Caco-2 (cell line): ENCODE results near the gene RBM4B. TPM values are rescaled to one million over a fixed set of nuclear protein-coding genes. Genes with fewer than 3 reads are reported as not detected.
"Not testable (repeated sequence)": the region's sequence is repeated elsewhere in the genome, so short reads cannot be mapped to it uniquely, and the experiment has no call there.

Experiments used
- BruUV-seq: library from RNA; stranded (reverse); fragments of 400-500 nt; replicated peaks from 2 replicates; lab custom pipeline; 2021; lab: Mats Ljungman, UMichigan
- CTCF ChIA-PET: fragments of 300-600 bp; sonication (Branson Sonifier 250); formaldehyde crosslinking; loops from one replicate; lab custom pipeline; 2022; ENCODE audit warnings: antibody characterized with exemption; lab: Charles Lee
- POLR2A ChIA-PET: fragments of 300-600 bp; sonication (Branson Sonifier 250); formaldehyde crosslinking; loops from one replicate; lab custom pipeline; 2022; ENCODE audit warnings: antibody characterized with exemption; lab: Charles Lee
- DNase-seq, 2 experiments: peaks; one replicate each; pipeline versions ENCODE4 v3.0.0 to v3.0.0-alpha.2; 2020 to 2022
- H3K27me3 ChIP-seq: replicated peaks from 2 replicates; pipeline ENCODE4 v1.6.0; 2011; ENCODE audit warnings: low read length; ENCODE audit not compliant: control insufficient read depth, insufficient read depth
- H3K36me3 ChIP-seq: 2 replicates; pipeline ENCODE4 v1.5.1; 2011; ENCODE audit warnings: low read length; ENCODE audit not compliant: control insufficient read depth, insufficient read depth
- H3K4me1 ChIP-seq: fragments of 250-450 bp; sonication (Bioruptor Pico); 2 replicates; pipeline ENCODE4 v1.5.1; 2020; ENCODE audit warnings: mild to moderate bottlenecking
- H3K4me3 ChIP-seq: 2 replicates; pipeline ENCODE4 v1.5.1; 2011; ENCODE audit warnings: low read depth, mild to moderate bottlenecking, control low read depth, low read length
- H3K9me3 ChIP-seq: fragments of 250-450 bp; sonication (Bioruptor Pico); 2 replicates; pipeline ENCODE4 v1.5.1; 2020; ENCODE audit warnings: mild to moderate bottlenecking, moderate library complexity
- H3K27ac Mint-ChIP-seq: one replicate; pipeline ENCODE4 v1.8.0; 2022; ENCODE audit warnings: mixed read lengths; ENCODE audit not compliant: unreplicated experiment
- H3K27me3 Mint-ChIP-seq: one replicate; pipeline ENCODE4 v1.8.0; 2022; ENCODE audit warnings: mixed read lengths; ENCODE audit not compliant: insufficient read depth, unreplicated experiment
- H3K36me3 Mint-ChIP-seq: one replicate; pipeline ENCODE4 v1.8.0; 2022; ENCODE audit warnings: mild to moderate bottlenecking, mixed read lengths; ENCODE audit not compliant: insufficient read depth, unreplicated experiment
- H3K4me1 Mint-ChIP-seq: one replicate; pipeline ENCODE4 v1.8.0; 2022; ENCODE audit warnings: low read depth, mixed read lengths; ENCODE audit not compliant: unreplicated experiment
- H3K4me3 Mint-ChIP-seq: one replicate; pipeline ENCODE4 v1.8.0; 2022; ENCODE audit warnings: mild to moderate bottlenecking, moderate library complexity, mixed read lengths; ENCODE audit not compliant: unreplicated experiment
- H3K9me3 Mint-ChIP-seq: one replicate; pipeline ENCODE4 v1.8.0; 2022; ENCODE audit warnings: mixed read lengths; ENCODE audit not compliant: unreplicated experiment
- intact Hi-C: fragments of 100-400 bp; cut with micrococcal nuclease; formaldehyde crosslinking; loops from one replicate; pipeline ENCODE4 v1.10.0; 2022; ENCODE audit not compliant: unreplicated experiment
- total RNA-seq: library from RNA; stranded (reverse); gene quantifications from 2 replicates; pipeline ENCODE4 v1.2.3, GENCODE V29; 2022
- TF ChIP-seq, protein P1 (sequence below), 2 experiments: fragments of 200-600 bp in 1 of 2; IDR thresholded peaks; 1 replicate in 1 of 2; 2 replicates in 1 of 2; pipeline versions ENCODE4 v1.5.1 to v1.8.0; 2011 to 2022; ENCODE audit warnings: antibody characterized with exemption in 1 of 2, control low read depth in 1 of 2, inconsistent platforms in 1 of 2, low read depth in 1 of 2, low read length in 1 of 2, mild to moderate bottlenecking in 1 of 2, moderate library complexity in 1 of 2; ENCODE audit not compliant: insufficient read depth in 1 of 2, severe bottlenecking in 1 of 2, unreplicated experiment in 1 of 2

The RBM4B gene
- total RNA-seq, 1 experiment from 2014 or later, result 45.8 TPM

- no TSS peak for BruUV-seq
- Mint-ChIP-seq H3K36me3 (peaks cover 100% of the 10 kb centered on the region), H3K9me3 (no peaks in the 10 kb centered on the region), H3K27me3 (no peaks in the 10 kb centered on the region), H3K27ac (no peak overlapping the region), H3K4me1 (peaks cover 50% of the 10 kb centered on the region), H3K4me3 (peak overlapping the region; percentile 95)
- CTCF ChIA-PET, result no interaction called here
- no peak overlapping the region for H3K4me3 ChIP-seq
- POLR2A ChIA-PET, result interaction anchor here (0.6 to 1.1 kb wide), 3 partner anchors 25 to 35 kb away, joined by 3 read pairs; no protein-coding TSS in a partner anchor
- no peaks in the 10 kb centered on the region for H3K9me3 ChIP-seq
- intact Hi-C loops, result no loop called here
- TF ChIP-seq, protein P1, sequence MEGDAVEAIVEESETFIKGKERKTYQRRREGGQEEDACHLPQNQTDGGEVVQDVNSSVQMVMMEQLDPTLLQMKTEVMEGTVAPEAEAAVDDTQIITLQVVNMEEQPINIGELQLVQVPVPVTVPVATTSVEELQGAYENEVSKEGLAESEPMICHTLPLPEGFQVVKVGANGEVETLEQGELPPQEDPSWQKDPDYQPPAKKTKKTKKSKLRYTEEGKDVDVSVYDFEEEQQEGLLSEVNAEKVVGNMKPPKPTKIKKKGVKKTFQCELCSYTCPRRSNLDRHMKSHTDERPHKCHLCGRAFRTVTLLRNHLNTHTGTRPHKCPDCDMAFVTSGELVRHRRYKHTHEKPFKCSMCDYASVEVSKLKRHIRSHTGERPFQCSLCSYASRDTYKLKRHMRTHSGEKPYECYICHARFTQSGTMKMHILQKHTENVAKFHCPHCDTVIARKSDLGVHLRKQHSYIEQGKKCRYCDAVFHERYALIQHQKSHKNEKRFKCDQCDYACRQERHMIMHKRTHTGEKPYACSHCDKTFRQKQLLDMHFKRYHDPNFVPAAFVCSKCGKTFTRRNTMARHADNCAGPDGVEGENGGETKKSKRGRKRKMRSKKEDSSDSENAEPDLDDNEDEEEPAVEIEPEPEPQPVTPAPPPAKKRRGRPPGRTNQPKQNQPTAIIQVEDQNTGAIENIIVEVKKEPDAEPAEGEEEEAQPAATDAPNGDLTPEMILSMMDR (IDR thresholded peaks at IDR 0.05; ENCODE audit: insufficient read depth in 1 of 2, low read depth in 1 of 2, low read length in 1 of 2, severe bottlenecking in 1 of 2, unreplicated experiment in 1 of 2), result no peak
- H3K4me1 ChIP-seq, result peaks cover 31% of the 10 kb centered on the region
- peaks cover 17% of the 10 kb centered on the region for H3K36me3 ChIP-seq
- H3K27me3 ChIP-seq, result no peaks in the 10 kb centered on the region
- DNase-seq, result no peak
Measured at GRCh38 chr11:66641834-66642233, 35.9 kb downstream of the RBM4B start.

GRCh38 chr11:66639814-66640340 lies 37.8 kb downstream of the RBM4B start:
- H3K9me3 ChIP-seq, DNase-seq, H3K27me3 Mint-ChIP-seq, H3K27me3 ChIP-seq, H3K9me3 Mint-ChIP-seq, BruUV-seq: not testable (repeated sequence)
- Histone ChIP-seq H3K4me3 (peak overlapping the region; percentile 70), H3K4me1 (peaks cover 31% of the 10 kb centered on the region), H3K36me3 (peaks cover 13% of the 10 kb centered on the region)
- ChIA-PET POLR2A (interaction anchor here (4.7 kb wide), 1 partner anchor 23 kb away, joined by 160 read pairs; the partner anchor contains the start of gene RBM14), CTCF (interaction anchor here (2.9 kb wide), 1 partner anchor 38 kb away, joined by 32 read pairs; the partner anchor contains the start of gene RBM4B)
- H3K4me3 Mint-ChIP-seq, result peak overlapping the region; percentile 95
- peaks cover 100% of the 10 kb centered on the region for H3K36me3 Mint-ChIP-seq
- intact Hi-C loops, result loop anchor here (2.0 kb wide), 1 partner anchor 47 kb away; the partner anchor contains the start of genes CCDC87 and CCS
- peaks cover 51% of the 10 kb centered on the region for H3K4me1 Mint-ChIP-seq
- H3K27ac Mint-ChIP-seq, result peak overlapping the region; percentile 99

- Mint-ChIP-seq H3K36me3 (peaks cover 100% of the 10 kb centered on the region), H3K9me3 (no peaks in the 10 kb centered on the region), H3K27me3 (no peaks in the 10 kb centered on the region), H3K4me1 (peaks cover 48% of the 10 kb centered on the region), H3K27ac (peak overlapping the region; percentile 99), H3K4me3 (peak overlapping the region; percentile 95)
- H3K36me3 ChIP-seq, result peaks cover 13% of the 10 kb centered on the region
- intact Hi-C loops, result loop anchor here (2.0 kb wide), 1 partner anchor 46 kb away; the partner anchor contains the start of genes CCDC87 and CCS
- H3K4me1 ChIP-seq, result peaks cover 31% of the 10 kb centered on the region
- H3K9me3 ChIP-seq, result no peaks in the 10 kb centered on the region
- TF ChIP-seq, protein P1 (IDR thresholded peaks at IDR 0.05; ENCODE audit: insufficient read depth in 1 of 2, low read depth in 1 of 2, low read length in 1 of 2, severe bottlenecking in 1 of 2, unreplicated experiment in 1 of 2), result peak in 1 of 2 experiments; percentile 2
- CTCF ChIA-PET, result interaction anchor here (0.6 to 2.9 kb wide), 7 partner anchors 10 to 201 kb away, joined by 3 to 32 read pairs (median 9); partner anchors contain the start of genes CCDC87, CCS, DPP3 and MRPL11
- no peaks in the 10 kb centered on the region for H3K27me3 ChIP-seq
- DNase-seq, result peak in 1 of 2 experiments; percentile 43
- POLR2A ChIA-PET, result interaction anchor here (0.6 to 4.7 kb wide), 12 partner anchors 10 to 350 kb away, joined by 3 to 160 read pairs (median 11); partner anchors contain the start of genes ACTN3, DPP3, RBM14 and RBM4B
- TSS peak; percentile 42 for BruUV-seq
- H3K4me3 ChIP-seq, result peak overlapping the region; percentile 70
Measured at GRCh38 chr11:66639066-66639813, 38.4 kb downstream of the RBM4B start.
